ENCODE data around the gene TSPAN33. TPM values are rescaled to one million over a fixed set of nuclear protein-coding genes. Genes with fewer than 3 reads are reported as not detected.

TSPAN33 gene
- total and polyA plus RNA-seq, 9 of the 15 experiments (the other 6 are each of a cell fraction or from before 2014, with no cell fraction given) = 0.03 to 1.5 (median 0.23) TPM; not detected in 2

GRCh38 chr7:129150199-129150996 is 5.9 kb downstream of the TSPAN33 start (continued):
- TF ChIP-seq ATF4 (CRISPR knock-in tag; IDR thresholded peaks at IDR 0.05) = peak; percentile 84
- TF ChIP-seq SREBF1 (IDR thresholded peaks at IDR 0.05; ENCODE audit: borderline replicate concordance, low read depth, low read length) = no peak
- TF ChIP-seq HCFC1 (IDR thresholded peaks at IDR 0.05; ENCODE audit: low read depth, low read length) = no peak
- TF ChIP-seq ATF1 (CRISPR knock-in tag; IDR thresholded peaks at IDR 0.05) = no peak
- no peak for TF ChIP-seq ATF1 (tag; IDR thresholded peaks at IDR 0.05)
- peak; percentile 61 for TF ChIP-seq ZNF696 (CRISPR knock-in tag; conservative IDR thresholded peaks at IDR 0.05)
- TF ChIP-seq CREB5 (CRISPR knock-in tag; IDR thresholded peaks at IDR 0.05) = no peak
- TF ChIP-seq BRD9 (IDR thresholded peaks at IDR 0.05; ENCODE audit: low read depth, partially characterized antibody) = no peak
- peak; percentile 81 for TF ChIP-seq HMGN3 (IDR thresholded peaks at IDR 0.05; ENCODE audit: borderline replicate concordance, extremely low read depth, insufficient read length, low read depth, low read length)
- TF ChIP-seq ZNF354B (CRISPR knock-in tag; IDR thresholded peaks at IDR 0.05) = no peak
- no peak for TF ChIP-seq ZC3H11A (IDR thresholded peaks at IDR 0.05; ENCODE audit: low read depth, low read length)
- TF ChIP-seq KLF13 (tag; IDR thresholded peaks at IDR 0.05; ENCODE audit: borderline replicate concordance, low read depth) = no peak
- 0 out of 2 replicates have a peak, but pooled peaks have one; percentile 11 for TF ChIP-seq ZNF740 (CRISPR knock-in tag; IDR thresholded peaks at IDR 0.05)
- TF ChIP-seq ZNF740 (tag; IDR thresholded peaks at IDR 0.05) = no peak; a peak in 1 of 4 replicates
- no peak for TF ChIP-seq SNIP1 (IDR thresholded peaks at IDR 0.05; ENCODE audit: low read depth)
- no peak for TF ChIP-seq ZBED1 (IDR thresholded peaks at IDR 0.05)
- TF ChIP-seq DEAF1 (CRISPR knock-in tag; IDR thresholded peaks at IDR 0.05) = peak; percentile 35; the same call in 1 of the 2 replicates
- no peak for TF ChIP-seq SAFB2 (IDR thresholded peaks at IDR 0.05; ENCODE audit: borderline replicate concordance, low read depth, low read length, severe bottlenecking)
- TF ChIP-seq BDP1 (IDR thresholded peaks at IDR 0.05; ENCODE audit: insufficient read depth, insufficient read length) = no peak
- TF ChIP-seq ZNF280B (CRISPR knock-in tag; IDR thresholded peaks at IDR 0.05) = no peak
- TF ChIP-seq NUFIP1 (IDR thresholded peaks at IDR 0.05; ENCODE audit: partially characterized antibody) = no peak
- TF ChIP-seq MTA1 (IDR thresholded peaks at IDR 0.05; ENCODE audit: borderline replicate concordance) = peak; percentile 66; the same call in 1 of the 2 replicates
- TF ChIP-seq ZFP36 (IDR thresholded peaks at IDR 0.05; ENCODE audit: low read depth, low read length, partially characterized antibody) = no peak

Measured in K562 (cell line).